OCI-LY7 (cell line): Measurements from ENCODE around the gene PTCHD1.

Experiments
- CTCF ChIP-seq: fragments of 200-600 bp; sonication (generic); conservative IDR thresholded peaks from 2 replicates; pipeline ENCODE4 v1.5.1; 2014; ENCODE audit warnings: mild to moderate bottlenecking, antibody characterized with exemption, low read length, moderate library complexity, mixed read lengths
- EZH2phosphoT487 ChIP-seq: fragments of 200-600 bp; sonication (generic); IDR thresholded peaks from 2 replicates; pipeline ENCODE4 v1.6.1; 2018; ENCODE audit warnings: low read depth, borderline replicate concordance, mild to moderate bottlenecking, mixed run types, antibody characterized with exemption, low read length, moderate library complexity, mixed read lengths

- TF ChIP-seq CTCF = no peak
- TF ChIP-seq EZH2phosphoT487 = no peak
These were observed 10.2 kb downstream of the PTCHD1 start for GRCh38 chrX:23344904-23345271.
